ENCODE data around the gene NPTXR. TPM values are rescaled to one million over a fixed set of nuclear protein-coding genes. Genes with fewer than 3 reads are reported as not detected.
A peak's percentile ranks its signal among the peaks of the same experiment; 100 is the strongest.

The NPTXR gene
- total and polyA plus RNA-seq, 2 donors (not counting 3 experiments of a cell fraction or from before 2014, with no cell fraction given), result 0.37 to 0.73 TPM

- peaks cover 18% of the 10 kb centered on the region for H3K4me1 ChIP-seq (ENCODE audit: control insufficient read depth, extremely low read depth, insufficient read depth, low read length)
- DNase-seq (ENCODE audit: low read depth, low spot score) (no peak), FAIRE-seq (no peak)
- H3K9ac ChIP-seq (replicated peaks; ENCODE audit: extremely low read depth, insufficient read depth, low read length), result no peak overlapping the region
- intact Hi-C loops (cut with micrococcal nuclease), result no loop called here
- no peaks in the 10 kb centered on the region for H3K79me2 ChIP-seq (ENCODE audit: control insufficient read depth, insufficient read depth, low read length)
- H2AFZ ChIP-seq (ENCODE audit: low read depth, low read length), result no peak overlapping the region
- H3K36me3 ChIP-seq (ENCODE audit: control insufficient read depth in 2 of 2, extremely low read depth in 1 of 2, insufficient read depth in 2 of 2, low read length in 2 of 2), result no peaks in the 10 kb centered on the region
- POLR2A ChIA-PET, result interaction anchor here (0.6 kb wide), 1 partner anchor 280 kb away, joined by 4 read pairs; no protein-coding TSS in a partner anchor
- H3K9me3 ChIP-seq (replicated peaks; ENCODE audit: control insufficient read depth, insufficient read depth, low read length), result no peaks in the 10 kb centered on the region
- H3K4me2 ChIP-seq (ENCODE audit: insufficient read depth, low read length), result no peak overlapping the region
- BruUV-seq (replicated peaks), result no TSS peak
- no peak overlapping the region for H3K27ac ChIP-seq (ENCODE audit: insufficient read depth, low read depth, low read length)
- H4K20me1 ChIP-seq (replicated peaks; ENCODE audit: control insufficient read depth, extremely low read depth, insufficient read depth, low read length), result no peaks in the 10 kb centered on the region
- dilution Hi-C loops (cut with MboI; ENCODE audit: extremely low pct_ligation_motif_present, low sequenced_read_pairs), result no loop called here
- H3K27me3 ChIP-seq (ENCODE audit: control insufficient read depth in 2 of 2, insufficient read depth in 2 of 2, low read length in 2 of 2), result no peaks in the 10 kb centered on the region
- no peaks in the 10 kb centered on the region for H3K9me1 ChIP-seq (replicated peaks; ENCODE audit: control insufficient read depth, extremely low read depth, insufficient read depth, low read length)
- no peak overlapping the region for H3K4me3 ChIP-seq (replicated peaks in 1 of 3; ENCODE audit: insufficient read depth in 1 of 3, low read depth in 1 of 3, low read length in 3 of 3)
- CTCF ChIA-PET, result interaction anchor here (0.8 to 6.3 kb wide), 4 partner anchors 9 to 142 kb away, joined by 3 to 63 read pairs (median 8); no protein-coding TSS in a partner anchor
- TF ChIP-seq JUN (IDR thresholded peaks at IDR 0.05; ENCODE audit: borderline replicate concordance, insufficient read depth, insufficient read length, low read depth) (no peak), CTCF (IDR thresholded peaks at IDR 0.05; ENCODE audit: extremely low read depth in 1 of 2, insufficient read depth in 1 of 2, low read depth in 1 of 2, low read length in 2 of 2) (peak in 1 of 2 donors; percentile 7), EZH2 (IDR thresholded peaks at IDR 0.05; ENCODE audit: borderline replicate concordance, low read depth, low read length, severe bottlenecking) (no peak)
Observed at GRCh38 chr22:38861170-38861876, 17.5 kb upstream of the NPTXR start.
